ENCODE measurements around the gene KBTBD2.
"Not testable (repeated sequence)": the region's sequence is repeated elsewhere in the genome, so short reads cannot be mapped to it uniquely, and the experiment has no call there.

Gene KBTBD2

GRCh38 chr7:32891043-32891799 lies at the start of gene KBTBD2:
Gene KBTBD2, minus strand, starts transcription at chr7:32891760. Its CDS starts 12,156 bp downstream, at chr7:32879604.
- peak; percentile 76 for DNase-seq

GRCh38 chr7:32941181-32941580 lies 49.6 kb upstream of the KBTBD2 start:
- no peak for DNase-seq

GRCh38 chr7:32937344-32938174 lies 46.0 kb upstream of the KBTBD2 start:
- DNase-seq: peak; percentile 65

- DNase-seq: no peak
Observed at GRCh38 chr7:32936689-32937088, 45.1 kb upstream of the KBTBD2 start.

DNA sequence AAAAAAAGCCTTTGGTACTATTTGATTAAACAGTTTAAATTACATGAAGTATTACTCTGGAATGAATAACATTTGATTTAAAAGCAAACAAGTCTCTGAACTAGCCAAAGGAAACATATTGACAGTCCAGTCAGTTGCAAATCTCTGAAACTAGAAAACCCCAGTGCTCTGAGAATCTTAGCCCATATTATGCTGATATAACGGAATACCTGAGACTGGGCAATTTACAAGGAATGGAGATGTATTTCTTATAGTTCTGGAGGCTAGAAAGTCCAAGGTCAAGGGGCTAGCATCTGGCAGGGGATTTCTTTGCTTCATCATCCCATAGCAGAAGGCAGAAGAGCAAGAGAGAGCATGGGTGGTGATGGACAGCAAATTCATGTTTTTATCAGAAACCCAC lies 44.0 kb upstream of the KBTBD2 start:
- no peak for DNase-seq

GRCh38 chr7:32930378-32930777 lies 38.8 kb upstream of the KBTBD2 start:
- DNase-seq: no peak

GRCh38 chr7:32929430-32930143 lies 38.0 kb upstream of the KBTBD2 start:
- no peak for DNase-seq

DNA sequence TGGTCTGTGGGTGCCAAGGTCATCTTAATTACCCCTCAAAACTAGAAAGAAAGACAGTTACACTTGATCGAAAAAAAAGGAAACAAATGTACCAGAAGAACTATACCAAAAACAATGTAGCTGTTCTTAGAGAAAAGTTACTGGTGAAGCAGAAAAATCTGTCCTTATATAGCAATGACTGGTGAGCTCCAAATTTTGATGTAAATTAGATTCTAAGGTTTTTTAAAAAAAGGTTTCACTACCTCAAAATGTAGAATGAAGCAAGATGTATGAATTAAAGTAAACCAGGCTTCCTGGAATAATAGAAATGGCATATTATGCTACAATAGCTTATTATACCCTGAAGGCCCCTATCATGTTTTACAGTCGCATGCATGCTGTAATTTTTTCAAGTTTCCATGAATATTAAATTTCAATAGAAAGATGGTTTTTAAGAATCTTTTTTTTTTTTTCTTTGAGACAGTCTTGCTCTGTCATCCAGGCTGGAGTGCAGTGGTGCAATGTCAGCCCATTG lies 37.3 kb upstream of the KBTBD2 start:
- no peak for DNase-seq

DNA sequence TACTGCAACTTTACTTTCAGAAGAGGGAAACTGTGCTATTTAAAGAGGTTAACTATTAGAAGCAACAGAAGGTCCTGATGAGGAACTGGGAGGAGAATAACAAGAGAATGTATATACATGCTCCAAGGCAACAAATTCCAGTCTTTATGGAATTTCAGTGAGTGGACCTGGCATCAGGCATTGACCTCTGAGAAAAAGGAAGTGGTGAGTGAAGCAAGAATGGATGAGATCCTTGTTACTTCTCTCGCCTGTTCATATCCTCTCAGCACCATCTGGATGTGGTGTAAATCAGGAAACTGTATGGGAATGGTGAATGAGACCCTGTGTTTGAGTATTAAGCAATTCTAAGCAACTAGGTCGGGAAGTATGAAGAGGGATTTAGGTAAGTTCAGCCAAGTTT lies 30.3 kb upstream of the KBTBD2 start:
- no peak for DNase-seq

DNA sequence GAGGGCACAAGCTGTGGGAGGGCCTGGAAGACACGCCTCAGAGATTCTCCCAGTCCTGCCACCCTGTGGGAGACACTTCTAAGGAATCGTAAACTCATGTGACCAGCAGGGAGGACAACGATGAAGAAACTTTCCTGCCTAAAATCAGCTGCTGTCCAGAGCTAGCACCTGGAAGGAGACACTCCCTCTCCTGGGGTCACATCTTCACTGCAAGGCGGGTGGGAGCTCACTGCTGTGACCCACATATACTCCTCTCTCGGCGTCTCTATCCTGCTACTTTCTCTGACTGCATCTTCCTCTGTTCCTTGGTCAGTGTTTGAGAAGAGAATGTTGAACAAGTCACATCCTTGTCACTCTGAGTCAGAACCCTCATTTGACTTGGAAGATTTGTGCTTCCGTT lies 25.4 kb upstream of the KBTBD2 start:
- not testable (repeated sequence) for DNase-seq

DNA sequence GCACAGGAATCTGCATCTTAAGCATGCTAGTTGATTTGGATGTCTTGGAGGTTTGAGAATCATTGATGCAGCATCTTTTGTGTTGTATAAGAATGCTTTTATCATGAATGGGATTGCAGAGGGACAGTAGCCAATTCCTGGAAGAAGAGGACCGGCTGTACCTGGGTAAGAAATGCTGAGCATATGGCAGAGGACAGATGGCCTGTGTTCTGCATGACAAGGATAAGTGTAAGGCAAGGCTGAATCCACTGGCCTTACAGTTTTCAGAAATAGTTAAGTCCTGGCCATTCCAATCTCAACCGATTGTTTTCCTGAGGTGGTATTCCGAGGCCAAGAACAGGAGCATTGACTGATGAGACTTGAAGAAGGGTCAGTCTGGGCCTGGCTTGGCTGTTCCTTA lies 24.4 kb upstream of the KBTBD2 start:
- DNase-seq: peak; percentile 24

- no peak for DNase-seq
Observed at GRCh38 chr7:32915041-32915536, 23.5 kb upstream of the KBTBD2 start.

DNA sequence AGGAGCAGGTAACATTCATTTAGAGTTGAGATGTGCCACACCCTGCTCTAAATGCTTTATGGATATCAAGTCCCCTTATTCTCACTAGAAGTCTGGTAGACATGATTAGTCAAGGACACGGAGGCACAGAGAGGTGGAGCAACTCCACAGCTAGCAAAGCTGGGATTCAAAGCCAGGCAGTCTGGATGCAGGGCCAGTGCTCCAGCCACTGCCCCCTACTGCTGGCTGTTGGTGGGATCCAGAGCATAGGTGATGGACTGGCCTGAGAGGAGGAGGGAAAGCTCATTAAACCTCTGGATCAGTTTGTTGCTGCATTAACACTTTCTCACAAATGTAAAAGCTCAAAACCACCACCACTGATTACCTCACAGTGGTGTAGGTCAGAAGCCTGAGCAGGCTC lies 22.6 kb upstream of the KBTBD2 start:
- no peak for DNase-seq

DNA sequence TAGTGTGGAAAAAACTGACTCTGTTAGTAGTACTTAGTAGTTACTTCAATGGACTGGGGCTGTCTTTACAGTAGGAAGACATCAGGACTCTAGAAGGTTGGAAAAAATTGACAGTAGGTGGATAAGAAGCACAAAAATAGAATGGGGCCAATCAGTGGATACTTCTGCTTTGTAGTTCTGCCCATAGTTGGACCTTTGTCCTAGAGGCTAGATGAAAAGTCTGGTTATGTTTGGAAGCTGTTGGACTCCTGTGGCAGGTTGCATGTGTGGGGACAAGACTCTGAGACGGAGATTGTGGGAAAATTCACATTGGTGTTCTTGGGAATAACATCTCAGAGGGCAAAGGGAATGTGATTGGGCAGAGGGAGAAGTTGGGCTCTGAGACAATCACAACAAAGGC lies 18.6 kb upstream of the KBTBD2 start:
- no peak for DNase-seq

GRCh38 chr7:32905175-32905662 lies 13.7 kb upstream of the KBTBD2 start:
- DNase-seq: peak; percentile 94

- no peak for DNase-seq
Observed at GRCh38 chr7:32901629-32902028, 10.1 kb upstream of the KBTBD2 start.

- DNase-seq: no peak
Observed at GRCh38 chr7:32900433-32900995, 9.0 kb upstream of the KBTBD2 start.

DNA sequence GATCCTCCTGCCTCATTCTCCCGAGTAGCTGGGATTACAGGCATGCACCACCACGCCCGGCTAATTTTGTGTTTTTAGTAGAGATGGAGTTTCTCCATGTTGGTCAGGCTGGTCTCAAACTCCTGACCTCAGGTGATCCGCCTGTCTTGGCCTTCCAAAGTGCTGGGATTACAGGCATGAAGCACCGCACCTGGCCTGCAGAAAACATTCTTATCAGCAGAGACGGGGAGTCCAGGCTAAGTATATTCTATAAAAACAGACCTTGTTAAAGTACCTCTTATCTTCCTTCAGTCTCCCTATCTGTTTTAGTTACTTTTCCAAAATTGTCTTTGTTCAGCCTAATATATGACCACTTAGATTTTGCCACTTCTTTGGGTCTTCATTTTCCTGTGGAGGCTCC lies 5.8 kb upstream of the KBTBD2 start:
- DNase-seq: not testable (repeated sequence)

DNA sequence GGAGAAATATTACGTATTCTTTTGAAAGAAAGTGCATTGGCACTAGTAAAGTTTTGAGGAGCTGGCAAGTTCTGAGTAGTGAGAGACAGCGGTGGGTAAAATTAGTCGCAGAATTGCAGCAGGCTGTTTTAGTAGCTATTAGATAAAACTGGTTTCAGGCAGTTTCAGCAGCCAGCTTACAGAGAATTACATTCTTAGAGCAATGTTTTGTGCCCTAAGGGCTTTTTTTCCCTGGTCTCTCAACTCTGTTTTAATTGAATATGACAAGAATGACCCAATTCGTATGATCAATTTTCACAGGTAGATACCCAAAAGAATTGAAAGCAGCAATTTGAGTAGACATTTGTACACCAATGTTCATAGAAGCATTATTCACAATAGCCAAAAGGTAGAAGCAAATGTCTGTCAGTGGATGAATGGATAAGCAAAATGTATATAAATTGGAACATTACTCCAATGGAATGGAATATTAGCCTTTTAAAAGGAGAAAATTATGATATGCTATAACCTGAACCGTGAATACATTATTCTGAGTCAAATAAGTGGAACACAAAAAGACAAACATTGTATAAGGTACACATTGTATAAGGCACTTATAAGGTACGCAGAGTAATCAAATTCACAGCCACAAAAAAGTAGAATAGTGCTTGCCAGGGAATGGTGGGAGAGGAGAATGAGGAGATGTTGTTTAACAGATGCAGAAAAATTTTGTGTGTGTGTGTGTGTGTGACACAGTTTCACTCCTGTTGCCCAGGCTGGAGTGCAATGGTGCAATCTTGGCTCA lies 5.2 kb upstream of the KBTBD2 start:
- DNase-seq: no peak

- no peak for DNase-seq
Observed at GRCh38 chr7:32894171-32894570, 2.6 kb upstream of the KBTBD2 start.

DNA sequence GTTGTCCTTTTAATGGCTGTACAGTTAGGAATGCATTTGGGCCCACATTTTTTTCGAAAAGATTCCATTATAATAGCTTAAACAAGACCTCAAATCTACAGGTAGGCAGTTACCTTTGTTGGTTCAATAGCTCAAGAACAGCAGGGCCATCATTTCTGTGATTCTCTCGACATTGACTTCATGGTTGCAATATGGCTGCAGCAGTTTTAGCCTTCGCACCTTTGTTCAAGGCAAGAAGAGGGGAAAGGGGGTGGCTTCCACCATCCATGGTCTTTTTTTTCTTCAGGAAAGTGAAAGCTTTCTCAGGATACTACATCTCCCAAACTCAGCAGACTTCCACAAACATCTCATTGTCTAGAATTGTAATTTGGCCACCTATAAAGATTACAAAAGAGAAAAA lies 2.2 kb upstream of the KBTBD2 start:
- DNase-seq: no peak

DNA sequence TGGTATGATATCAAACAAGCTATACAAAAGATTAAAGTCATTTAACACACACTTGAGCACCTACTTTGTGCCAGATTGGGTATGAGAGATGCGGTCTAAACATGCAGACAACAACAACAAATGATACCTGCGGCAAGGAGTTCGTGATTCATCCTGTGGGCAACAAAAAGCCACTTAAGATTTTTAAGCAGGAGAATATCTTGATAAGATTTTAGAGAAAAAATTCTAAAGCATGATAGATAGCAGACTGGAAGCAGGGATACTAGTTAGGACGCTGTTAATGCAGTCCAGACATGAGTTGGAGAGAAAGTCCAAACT lies 1.6 kb upstream of the KBTBD2 start:
- no peak for DNase-seq
